VCaP (cell line): ENCODE data around the gene OR51G2.
"Not testable (repeated sequence)": the region's sequence is repeated elsewhere in the genome, so short reads cannot be mapped to it uniquely, and the experiment has no call there.

Experiments
- H3K27ac ChIP-seq: fragments of 450-650 bp; 2 replicates; pipeline ENCODE4 v1.5.1; 2017
- CTCF ChIP-seq: fragments of 450-650 bp; conservative IDR thresholded peaks from 2 replicates; pipeline ENCODE4 v1.5.1; 2017; ENCODE audit warnings: mild to moderate bottlenecking, moderate library complexity

OR51G2 gene

GRCh38 chr11:4919250-4919649 lies at the start of gene OR51G2:
Gene OR51G2 (minus strand): TSS chr11:4919350. CDS start chr11:4915663, 3,687 bp downstream.
- H3K27ac ChIP-seq, result no peak within 1 kb of the TSS
- no peak for TF ChIP-seq CTCF

- no peak for TF ChIP-seq CTCF
- no peak overlapping the region for H3K27ac ChIP-seq
Measured at GRCh38 chr11:4962816-4963215, 43.7 kb upstream of the OR51G2 start.

GRCh38 chr11:4960877-4961276 lies 41.7 kb upstream of the OR51G2 start:
- no peak for TF ChIP-seq CTCF
- H3K27ac ChIP-seq, result no peak overlapping the region

- no peak for TF ChIP-seq CTCF
Measured at GRCh38 chr11:4957396-4957795, 38.2 kb upstream of the OR51G2 start.

GRCh38 chr11:4955613-4956012 lies 36.5 kb upstream of the OR51G2 start, which contains the start of gene OR51A2:
Gene OR51A2 (minus strand): TSS chr11:4955713. CDS start chr11:4955713, 0 bp downstream.
- not testable (repeated sequence) for H3K27ac ChIP-seq

More at GRCh38 chr11:4957396-4957795, 38.2 kb upstream of the OR51G2 start:
- no peak overlapping the region for H3K27ac ChIP-seq

GRCh38 chr11:4947505-4947904 lies 28.4 kb upstream of the OR51G2 start, which contains the start of gene OR51A4:
Gene OR51A4 (minus strand): TSS chr11:4947605. CDS start chr11:4947100, 505 bp downstream.
- no peak for TF ChIP-seq CTCF
- H3K27ac ChIP-seq, result no peak within 1 kb of the TSS

GRCh38 chr11:4936745-4937144 lies 17.6 kb upstream of the OR51G2 start:
- TF ChIP-seq CTCF, result no peak
- no peak overlapping the region for H3K27ac ChIP-seq

- TF ChIP-seq CTCF, result no peak
- H3K27ac ChIP-seq, result no peak overlapping the region
Measured at GRCh38 chr11:4932751-4933150, 13.6 kb upstream of the OR51G2 start.
